Esophagus muscularis mucosa (tissue), 4 donors: ENCODE results near the gene EFL1. TPM values are rescaled to one million over a fixed set of nuclear protein-coding genes. Genes with fewer than 3 reads are reported as not detected.
A peak's percentile ranks its signal among the peaks of the same experiment; 100 is the strongest.
"Not testable (repeated sequence)": the region's sequence is repeated elsewhere in the genome, so short reads cannot be mapped to it uniquely, and the experiment has no call there.

ENCODE experiments used
- DNase-seq: peaks from one replicate; pipeline ENCODE4 v3.0.0-alpha.2; 2017; ENCODE audit errors: extremely low spot score
- H3K27ac ChIP-seq, 4 donors: fragments of 200-600 bp; sonication (generic); replicated peaks in 1 of 4; 1 replicate in 3 of 4; 2 replicates in 1 of 4; pipeline ENCODE4 v1.5.1; 2016 to 2019; ENCODE audit warnings: mild to moderate bottlenecking in 1 of 4
- H3K27me3 ChIP-seq, 4 donors: fragments of 200-600 bp; sonication (generic); one replicate each; pipeline versions ENCODE4 v1.5.1 to v1.6.0; 2016 to 2019
- H3K36me3 ChIP-seq, 4 donors: fragments of 200-600 bp; sonication (generic); one replicate each; pipeline ENCODE4 v1.5.1; 2016 to 2019
- H3K4me1 ChIP-seq, 4 donors: fragments of 200-600 bp; sonication (generic); one replicate each; pipeline ENCODE4 v1.5.1; 2016 to 2019
- H3K4me3 ChIP-seq, 4 donors: fragments of 200-600 bp; sonication (generic); 1 replicate in 2 of 4; 2 replicates in 2 of 4; pipeline ENCODE4 v1.5.1; 2016 to 2019; ENCODE audit warnings: mild to moderate bottlenecking in 4 of 4, moderate library complexity in 1 of 4
- H3K9me3 ChIP-seq, 4 donors: fragments of 200-600 bp; sonication (generic); 1 replicate in 3 of 4; 2 replicates in 1 of 4; pipeline ENCODE4 v1.5.1; 2016 to 2019
- CTCF ChIP-seq, 3 experiments: fragments of 200-600 bp in 2 of 3; fragments of 450-650 bp in 1 of 3; sonication (generic) in 2 of 3; IDR thresholded peaks; one replicate each; pipeline ENCODE4 v1.5.1; 2017 to 2019; ENCODE audit warnings: antibody characterized with exemption in 3 of 3, mild to moderate bottlenecking in 2 of 3, moderate library complexity in 1 of 3
- EP300 ChIP-seq: sonication (generic); formaldehyde crosslinking; IDR thresholded peaks from one replicate; pipeline ENCODE4 v1.6.1; 2017; ENCODE audit warnings: antibody characterized with exemption
- POLR2A ChIP-seq: fragments of 450-650 bp; IDR thresholded peaks from one replicate; pipeline ENCODE4 v1.6.1; 2017; ENCODE audit warnings: antibody characterized with exemption, moderate library complexity, mild to moderate bottlenecking, low read depth
- POLR2AphosphoS5 ChIP-seq, 2 donors: sonication (generic); formaldehyde crosslinking; IDR thresholded peaks; one replicate each; pipeline ENCODE4 v1.6.1; 2017; ENCODE audit warnings: antibody characterized with exemption in 2 of 2
- WGBS: methylation state at CpG from one replicate; pipeline ENCODE4 v1.1.5; 2018; 5-methylcytosine and 5-hydroxymethylcytosine counted together
- intact Hi-C: fragments of 100-400 bp; cut with DNase I; formaldehyde crosslinking; loops from one replicate; pipeline ENCODE4 v1.15.1; 2023
- total RNA-seq, 4 donors: library from RNA; depleted of rRNA; stranded (reverse); fragments of >200 nt; gene quantifications; one replicate each; pipeline versions ENCODE4 v1.1.0 to v1.2.1, GENCODE V29; 2016

Gene EFL1
- total RNA-seq, 4 donors from 2014 or later: 13.0 to 17.4 (median 13.2) TPM

- Histone ChIP-seq H3K27me3 (peaks cover 0 to 13% (median 0%) of the 10 kb centered on the region in 4 donors), H3K4me1 (peaks cover 0 to 4% (median 0%) of the 10 kb centered on the region in 4 donors), H3K4me3 (no peak overlapping the region), H3K9me3 (no peaks in the 10 kb centered on the region), H3K27ac (no peak overlapping the region), H3K36me3 (no peaks in the 10 kb centered on the region)
- DNase-seq: peak; percentile 55
- WGBS: 83% methylated on average over 6 of the region's 7 CpGs
- intact Hi-C loops: no loop called here
- no peak for TF ChIP-seq CTCF (IDR thresholded peaks at IDR 0.05)
Observed at GRCh38 chr15:82300883-82301282, 38.3 kb upstream of the EFL1 start.

GRCh38 chr15:82300326-82300725, 37.8 kb upstream of the EFL1 start:
- peaks cover 0 to 13% (median 0%) of the 10 kb centered on the region in 4 donors for H3K27me3 ChIP-seq
- intact Hi-C loops, H3K4me1 ChIP-seq, H3K27ac ChIP-seq, H3K9me3 ChIP-seq, DNase-seq, H3K36me3 ChIP-seq, H3K4me3 ChIP-seq: not testable (repeated sequence)
- no CpG with 5 or more reads among the region's 6 CpGs for WGBS

GRCh38 chr15:82299511-82299914, 37.0 kb upstream of the EFL1 start:
- intact Hi-C loops, H3K4me3 ChIP-seq, H3K4me1 ChIP-seq, H3K27ac ChIP-seq, H3K9me3 ChIP-seq, H3K36me3 ChIP-seq: not testable (repeated sequence)
- WGBS: 83% methylated on average over 1 of the region's 6 CpGs
- peaks cover 0 to 13% (median 0%) of the 10 kb centered on the region in 4 donors for H3K27me3 ChIP-seq
- peak; percentile 86 for DNase-seq

- peaks cover 0 to 4% (median 0%) of the 10 kb centered on the region in 4 donors for H3K4me1 ChIP-seq
- H3K9me3 ChIP-seq: no peaks in the 10 kb centered on the region
- no peak overlapping the region for H3K27ac ChIP-seq
- intact Hi-C loops: no loop called here
- no peak overlapping the region for H3K4me3 ChIP-seq
- peak; percentile 62 for DNase-seq
- no peaks in the 10 kb centered on the region for H3K36me3 ChIP-seq
- H3K27me3 ChIP-seq: peaks cover 0 to 13% (median 0%) of the 10 kb centered on the region in 4 donors
- 66% methylated on average over 4 of the region's 44 CpGs for WGBS
- TF ChIP-seq POLR2A: no peak
- no peak for TF ChIP-seq EP300
- no peak for TF ChIP-seq CTCF (IDR thresholded peaks at IDR 0.05)
- no peak for TF ChIP-seq POLR2AphosphoS5 (IDR thresholded peaks at IDR 0.05)
Observed at GRCh38 chr15:82298520-82298919, 36.0 kb upstream of the EFL1 start.

- intact Hi-C loops: no loop called here
- H3K4me3 ChIP-seq: no peak overlapping the region
- no peak overlapping the region for H3K27ac ChIP-seq
- DNase-seq: peak; percentile 70
- WGBS: 94% methylated on average over 13 of the region's 13 CpGs
- TF ChIP-seq CTCF (IDR thresholded peaks at IDR 0.05) (no peak), POLR2AphosphoS5 (IDR thresholded peaks at IDR 0.05) (no peak), EP300 (no peak), POLR2A (no peak)
- no peaks in the 10 kb centered on the region for H3K9me3 ChIP-seq
- peaks cover 0 to 13% (median 0%) of the 10 kb centered on the region in 4 donors for H3K27me3 ChIP-seq
- peaks cover 0 to 4% (median 0%) of the 10 kb centered on the region in 4 donors for H3K4me1 ChIP-seq
- no peaks in the 10 kb centered on the region for H3K36me3 ChIP-seq
Observed at GRCh38 chr15:82298032-82298431, 35.5 kb upstream of the EFL1 start.

GRCh38 chr15:82297546-82297945, 35.0 kb upstream of the EFL1 start:
- Histone ChIP-seq H3K36me3 (no peaks in the 10 kb centered on the region), H3K4me3 (no peak overlapping the region), H3K27ac (no peak overlapping the region), H3K9me3 (no peaks in the 10 kb centered on the region), H3K4me1 (peaks cover 0 to 4% (median 0%) of the 10 kb centered on the region in 4 donors), H3K27me3 (peaks cover 0 to 13% (median 0%) of the 10 kb centered on the region in 4 donors)
- peak; percentile 74 for DNase-seq
- 93% methylated on average over 5 of the region's 5 CpGs for WGBS
- intact Hi-C loops: no loop called here
- no peak for TF ChIP-seq CTCF (IDR thresholded peaks at IDR 0.05)
- TF ChIP-seq EP300: no peak
